Transverse colon (tissue), 4 donors: Measurements from ENCODE around the gene TAF7L. TPM values are rescaled to one million over a fixed set of nuclear protein-coding genes. Genes with fewer than 3 reads are reported as not detected.

ENCODE experiments used
- DNase-seq: peaks from one replicate; pipeline ENCODE4 v3.0.0-alpha.2; 2019
- H3K27ac ChIP-seq, 4 donors: fragments of 200-600 bp; sonication (generic); 2 replicates each; pipeline ENCODE4 v1.5.1; 2016 to 2018; ENCODE audit warnings: inconsistent platforms in 4 of 4
- H3K27me3 ChIP-seq: fragments of 200-600 bp; sonication (generic); 2 replicates; pipeline ENCODE4 v1.5.1; 2017; ENCODE audit warnings: inconsistent platforms
- H3K36me3 ChIP-seq, 4 donors: fragments of 200-600 bp; sonication (generic); 2 replicates each; pipeline ENCODE4 v1.5.1; 2017 to 2019; ENCODE audit warnings: inconsistent platforms in 4 of 4
- H3K4me1 ChIP-seq, 4 donors: fragments of 200-600 bp; sonication (generic); 2 replicates each; pipeline ENCODE4 v1.5.1; 2017 to 2020; ENCODE audit warnings: inconsistent platforms in 4 of 4
- H3K4me3 ChIP-seq, 4 donors: fragments of 200-600 bp; sonication (generic); 1 replicate in 1 of 4; 2 replicates in 3 of 4; pipeline versions ENCODE4 v1.5.1 to v1.6.1; 2017 to 2019; ENCODE audit warnings: inconsistent platforms in 4 of 4
- H3K9me3 ChIP-seq, 2 donors: fragments of 200-600 bp; sonication (generic); 2 replicates each; pipeline ENCODE4 v1.5.1; 2017 to 2019; ENCODE audit warnings: inconsistent platforms in 2 of 2
- EP300 ChIP-seq: sonication (generic); formaldehyde crosslinking; IDR thresholded peaks from one replicate; pipeline ENCODE4 v1.6.1; 2017; ENCODE audit warnings: antibody characterized with exemption, low read depth
- POLR2A ChIP-seq: fragments of 450-650 bp; IDR thresholded peaks from one replicate; pipeline ENCODE4 v1.6.1; 2016; ENCODE audit warnings: antibody characterized with exemption, mild to moderate bottlenecking, moderate library complexity
- POLR2AphosphoS5 ChIP-seq, 3 donors: sonication (generic); formaldehyde crosslinking; IDR thresholded peaks; one replicate each; pipeline ENCODE4 v1.6.1; 2016; ENCODE audit warnings: antibody characterized with exemption in 3 of 3
- WGBS, 2 donors: methylation state at CpG; one replicate each; pipeline ENCODE4 v1.1.5; 2018; ENCODE audit warnings: low coverage in 1 of 2; 5-methylcytosine and 5-hydroxymethylcytosine counted together
- in situ Hi-C, 4 donors: fragments of 200-750 bp; cut with MboI; loops; one replicate each; pipeline versions ENCODE4 v1.15.0 to v1.15.1; 2017; ENCODE audit warnings: low sequenced_read_pairs in 3 of 4, low pct_ligation_motif_present in 1 of 4, low pct_unique_long_range_greater_than_20kb in 1 of 4
- intact Hi-C: fragments of 100-400 bp; cut with DNase I; formaldehyde crosslinking; loops from one replicate; pipeline ENCODE4 v1.15.1; 2023; ENCODE audit warnings: low total_unique reads
- total RNA-seq, 4 donors: library from RNA; depleted of rRNA; stranded (reverse); fragments of >200 nt; gene quantifications; one replicate each; pipeline ENCODE4 v1.1.0, GENCODE V29; 2016
- TF ChIP-seq, protein P1 (sequence below), 5 experiments: fragments of 200-600 bp in 3 of 5; fragments of 450-650 bp in 2 of 5; sonication (generic) in 3 of 5; IDR thresholded peaks; 1 replicate in 2 of 5; 2 replicates in 3 of 5; pipeline ENCODE4 v1.5.1; 2016 to 2017; ENCODE audit warnings: antibody characterized with exemption in 5 of 5, inconsistent platforms in 3 of 5, mild to moderate bottlenecking in 2 of 5, moderate library complexity in 1 of 5

The TAF7L gene
- total RNA-seq, 4 donors from 2014 or later = 0.64 to 0.75 TPM; not detected in 2

DNA sequence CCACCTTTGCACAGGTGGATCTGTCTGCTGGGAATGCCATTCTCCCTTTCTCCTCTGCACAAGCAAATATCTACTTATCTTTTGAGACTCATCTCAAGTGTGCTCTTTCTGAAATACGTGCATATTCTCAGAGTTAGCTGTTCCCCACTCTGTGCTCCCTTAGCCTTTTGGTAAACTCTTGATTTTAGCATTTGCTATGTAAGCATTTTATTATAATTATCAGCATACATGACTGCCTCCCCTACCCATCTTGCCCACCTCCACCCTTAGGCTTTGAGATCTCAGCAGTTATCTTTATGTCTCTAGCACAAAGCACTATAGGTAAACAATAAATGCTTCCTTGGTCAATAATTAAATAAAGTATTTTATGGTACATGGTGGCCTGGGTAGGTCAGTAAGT, 60.1 kb downstream of the TAF7L start:
- in situ Hi-C loops = no loop called here
- H3K9me3 ChIP-seq = no peaks in the 10 kb centered on the region
- no peaks in the 10 kb centered on the region for H3K4me1 ChIP-seq
- intact Hi-C loops = no loop called here
- DNase-seq = no peak
- H3K27ac ChIP-seq = no peak overlapping the region
- H3K27me3 ChIP-seq = no peaks in the 10 kb centered on the region
- H3K4me3 ChIP-seq = no peak overlapping the region
- 61 to 67% methylated on average over 1 of the region's 1 CpG for WGBS, 2 donors
- TF ChIP-seq, protein P1, sequence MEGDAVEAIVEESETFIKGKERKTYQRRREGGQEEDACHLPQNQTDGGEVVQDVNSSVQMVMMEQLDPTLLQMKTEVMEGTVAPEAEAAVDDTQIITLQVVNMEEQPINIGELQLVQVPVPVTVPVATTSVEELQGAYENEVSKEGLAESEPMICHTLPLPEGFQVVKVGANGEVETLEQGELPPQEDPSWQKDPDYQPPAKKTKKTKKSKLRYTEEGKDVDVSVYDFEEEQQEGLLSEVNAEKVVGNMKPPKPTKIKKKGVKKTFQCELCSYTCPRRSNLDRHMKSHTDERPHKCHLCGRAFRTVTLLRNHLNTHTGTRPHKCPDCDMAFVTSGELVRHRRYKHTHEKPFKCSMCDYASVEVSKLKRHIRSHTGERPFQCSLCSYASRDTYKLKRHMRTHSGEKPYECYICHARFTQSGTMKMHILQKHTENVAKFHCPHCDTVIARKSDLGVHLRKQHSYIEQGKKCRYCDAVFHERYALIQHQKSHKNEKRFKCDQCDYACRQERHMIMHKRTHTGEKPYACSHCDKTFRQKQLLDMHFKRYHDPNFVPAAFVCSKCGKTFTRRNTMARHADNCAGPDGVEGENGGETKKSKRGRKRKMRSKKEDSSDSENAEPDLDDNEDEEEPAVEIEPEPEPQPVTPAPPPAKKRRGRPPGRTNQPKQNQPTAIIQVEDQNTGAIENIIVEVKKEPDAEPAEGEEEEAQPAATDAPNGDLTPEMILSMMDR (IDR thresholded peaks at IDR 0.05) = no peak
- TF ChIP-seq POLR2A (no peak), EP300 (no peak), POLR2AphosphoS5 (IDR thresholded peaks at IDR 0.05) (no peak)
- H3K36me3 ChIP-seq = no peaks in the 10 kb centered on the region

DNA sequence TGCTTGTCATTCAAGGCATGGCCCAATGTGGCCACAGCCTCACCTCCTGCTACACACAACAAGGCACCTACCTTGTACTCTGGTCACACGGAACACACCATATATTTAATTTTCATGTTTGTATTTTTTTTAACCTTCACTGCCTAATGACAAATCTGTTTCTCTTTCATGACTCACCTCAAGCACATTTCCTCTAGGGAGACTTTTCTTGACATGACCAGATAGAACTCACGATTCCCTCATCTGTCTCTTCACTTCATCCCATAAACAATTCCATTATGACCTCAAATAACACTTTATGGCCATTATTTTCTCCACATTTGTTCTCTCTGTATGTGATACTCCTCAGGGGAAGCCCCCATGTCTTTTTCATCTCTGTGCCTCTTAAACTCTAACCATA, 60.5 kb downstream of the TAF7L start:
- in situ Hi-C loops (no loop called here), intact Hi-C loops (no loop called here)
- no peaks in the 10 kb centered on the region for H3K36me3 ChIP-seq
- H3K27ac ChIP-seq = no peak overlapping the region
- no peaks in the 10 kb centered on the region for H3K27me3 ChIP-seq
- H3K9me3 ChIP-seq = no peaks in the 10 kb centered on the region
- no peaks in the 10 kb centered on the region for H3K4me1 ChIP-seq
- no peak for DNase-seq
- WGBS, 2 donors = 80% methylated on average over 2 of the region's 2 CpGs; no CpG with 5 or more reads in 1 of the 2 donors
- no peak overlapping the region for H3K4me3 ChIP-seq
- TF ChIP-seq POLR2AphosphoS5 (IDR thresholded peaks at IDR 0.05) (no peak), POLR2A (no peak), EP300 (no peak)
- TF ChIP-seq, protein P1 (IDR thresholded peaks at IDR 0.05) = no peak

DNA sequence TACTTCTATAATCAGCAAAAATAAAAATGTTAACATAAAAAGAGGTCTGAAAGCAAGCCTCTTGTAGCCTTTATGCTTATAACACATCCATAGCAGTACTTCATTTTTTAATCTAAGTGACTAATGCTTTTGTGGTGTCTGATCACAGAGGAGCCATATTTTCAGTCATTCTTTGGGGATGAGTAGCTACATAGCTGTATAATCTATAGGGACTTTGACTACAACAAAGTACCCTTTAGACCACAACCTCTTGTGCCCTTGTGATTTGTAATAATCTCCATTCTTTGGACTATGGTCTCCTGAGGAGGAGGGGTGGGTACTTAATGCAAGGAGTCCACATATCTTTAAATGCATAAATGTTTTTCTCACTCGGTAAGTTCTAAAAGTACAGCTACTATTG, 62.0 kb downstream of the TAF7L start:
- 94% methylated on average over 1 of the region's 1 CpG; no CpG with 5 or more reads in 1 of the 2 donors for WGBS, 2 donors
- no peak for DNase-seq
- no peaks in the 10 kb centered on the region for H3K27me3 ChIP-seq
- in situ Hi-C loops = no loop called here
- no peaks in the 10 kb centered on the region for H3K4me1 ChIP-seq
- H3K36me3 ChIP-seq = no peaks in the 10 kb centered on the region
- no peak for TF ChIP-seq POLR2A
- TF ChIP-seq POLR2AphosphoS5 (IDR thresholded peaks at IDR 0.05) = no peak
- TF ChIP-seq, protein P1 (IDR thresholded peaks at IDR 0.05) = no peak
- TF ChIP-seq EP300 = no peak
- H3K27ac ChIP-seq = no peak overlapping the region
- no peak overlapping the region for H3K4me3 ChIP-seq
- no peaks in the 10 kb centered on the region for H3K9me3 ChIP-seq
- intact Hi-C loops = no loop called here

DNA sequence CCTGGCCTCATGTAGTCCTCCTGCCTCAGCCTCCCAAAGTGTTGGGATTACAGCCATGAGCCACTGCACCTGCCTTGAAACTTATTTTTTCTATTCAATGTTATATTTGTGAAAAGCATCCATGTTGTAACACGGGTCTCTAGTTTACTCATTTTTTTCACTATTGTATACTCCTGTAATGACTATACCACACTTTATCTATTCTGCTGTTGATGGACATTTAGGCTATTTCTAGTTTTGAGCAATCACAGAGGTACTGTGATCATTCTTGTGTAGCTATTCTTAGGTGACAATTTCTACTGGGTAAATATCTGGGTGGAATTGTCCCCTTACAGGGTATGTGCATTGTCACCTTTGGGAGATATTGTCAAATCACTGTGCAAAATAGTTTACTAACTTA, 67.9 kb downstream of the TAF7L start:
- in situ Hi-C loops = no loop called here
- no peaks in the 10 kb centered on the region for H3K4me1 ChIP-seq
- DNase-seq = no peak
- H3K36me3 ChIP-seq = no peaks in the 10 kb centered on the region
- no peaks in the 10 kb centered on the region for H3K9me3 ChIP-seq
- 48% methylated on average over 1 of the region's 1 CpG; no CpG with 5 or more reads in 1 of the 2 donors for WGBS, 2 donors
- intact Hi-C loops = no loop called here
- H3K27me3 ChIP-seq = no peaks in the 10 kb centered on the region
- no peak overlapping the region for H3K27ac ChIP-seq
- no peak overlapping the region for H3K4me3 ChIP-seq
- no peak for TF ChIP-seq POLR2AphosphoS5 (IDR thresholded peaks at IDR 0.05)
- TF ChIP-seq, protein P1 (IDR thresholded peaks at IDR 0.05) = no peak
- no peak for TF ChIP-seq EP300
- no peak for TF ChIP-seq POLR2A
